Type B pancreatic cell (in vitro differentiated cells): ENCODE data around the gene R3HDM2. TPM values are rescaled to one million over a fixed set of nuclear protein-coding genes. Genes with fewer than 3 reads are reported as not detected.
A peak's percentile ranks its signal among the peaks of the same experiment; 100 is the strongest.

ENCODE experiments used
- DNase-seq: peaks from one replicate; pipeline ENCODE4 v3.0.0; 2021; ENCODE audit warnings: mixed read lengths; ENCODE audit not compliant: unreplicated experiment; ENCODE audit errors: extremely low spot score
- H3K27ac Mint-ChIP-seq: 2 replicates; pipeline ENCODE4 v1.8.0; 2021; ENCODE audit warnings: mild to moderate bottlenecking, mixed read lengths
- H3K27me3 Mint-ChIP-seq: 2 replicates; pipeline ENCODE4 v1.8.0; 2021; ENCODE audit warnings: mixed read lengths
- H3K36me3 Mint-ChIP-seq: 2 replicates; pipeline ENCODE4 v1.8.0; 2021; ENCODE audit warnings: mixed read lengths
- H3K4me1 Mint-ChIP-seq: one replicate; pipeline ENCODE4 v1.8.0; 2021; ENCODE audit warnings: mixed read lengths; ENCODE audit not compliant: unreplicated experiment
- H3K4me3 Mint-ChIP-seq: 2 replicates; pipeline ENCODE4 v1.8.0; 2021; ENCODE audit warnings: mild to moderate bottlenecking, mixed read lengths
- H3K9me3 Mint-ChIP-seq: 2 replicates; pipeline ENCODE4 v1.8.0; 2021; ENCODE audit warnings: mixed read lengths
- total RNA-seq: library from RNA; stranded (reverse); gene quantifications from 2 replicates; pipeline ENCODE4 v1.2.1, GENCODE V29; 2021; ENCODE audit warnings: low replicate concordance
- TF ChIP-seq, protein P1 (sequence below): fragments of 200-600 bp; sonication (generic); conservative IDR thresholded peaks from 2 replicates; pipeline ENCODE4 v1.5.0; 2021; ENCODE audit warnings: antibody characterized with exemption, mild to moderate bottlenecking

The R3HDM2 gene
- total RNA-seq, 1 donor from 2014 or later = 59.0 TPM

DNA sequence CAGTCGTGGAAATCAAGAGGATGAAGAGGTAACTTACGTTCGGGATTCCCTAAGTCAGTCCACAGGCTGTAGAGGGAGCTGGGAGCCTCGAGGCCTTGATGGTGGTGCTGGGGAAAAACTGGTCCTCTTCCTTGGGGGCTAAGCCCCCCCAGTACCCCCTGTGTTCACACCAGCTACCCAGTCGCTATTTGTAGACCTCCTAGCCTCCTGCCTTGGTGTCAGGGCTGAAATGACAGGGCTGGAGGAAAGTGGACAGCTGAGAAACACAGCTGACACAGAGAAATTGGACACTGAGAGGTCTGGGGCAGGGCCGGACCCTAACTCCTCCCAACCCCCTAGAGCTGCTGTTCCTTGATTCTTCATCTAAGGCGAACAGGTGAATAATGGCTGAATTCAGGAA lies 179.9 kb downstream of the R3HDM2 start, which contains the start of gene STAC3:
Gene STAC3 (minus strand): TSS at position 232 of the 400 bp plus-strand sequence. CDS start 1,551 bp downstream, outside the sequence.
- Mint-ChIP-seq H3K4me1 (peaks cover 10% of the 10 kb centered on the region), H3K27me3 (no peaks in the 10 kb centered on the region), H3K27ac (no peak within 1 kb of the TSS), H3K4me3 (no peak within 1 kb of the TSS), H3K9me3 (no peaks in the 10 kb centered on the region), H3K36me3 (peaks cover 12% of the 10 kb centered on the region)
- no peak for DNase-seq
- TF ChIP-seq, protein P1, sequence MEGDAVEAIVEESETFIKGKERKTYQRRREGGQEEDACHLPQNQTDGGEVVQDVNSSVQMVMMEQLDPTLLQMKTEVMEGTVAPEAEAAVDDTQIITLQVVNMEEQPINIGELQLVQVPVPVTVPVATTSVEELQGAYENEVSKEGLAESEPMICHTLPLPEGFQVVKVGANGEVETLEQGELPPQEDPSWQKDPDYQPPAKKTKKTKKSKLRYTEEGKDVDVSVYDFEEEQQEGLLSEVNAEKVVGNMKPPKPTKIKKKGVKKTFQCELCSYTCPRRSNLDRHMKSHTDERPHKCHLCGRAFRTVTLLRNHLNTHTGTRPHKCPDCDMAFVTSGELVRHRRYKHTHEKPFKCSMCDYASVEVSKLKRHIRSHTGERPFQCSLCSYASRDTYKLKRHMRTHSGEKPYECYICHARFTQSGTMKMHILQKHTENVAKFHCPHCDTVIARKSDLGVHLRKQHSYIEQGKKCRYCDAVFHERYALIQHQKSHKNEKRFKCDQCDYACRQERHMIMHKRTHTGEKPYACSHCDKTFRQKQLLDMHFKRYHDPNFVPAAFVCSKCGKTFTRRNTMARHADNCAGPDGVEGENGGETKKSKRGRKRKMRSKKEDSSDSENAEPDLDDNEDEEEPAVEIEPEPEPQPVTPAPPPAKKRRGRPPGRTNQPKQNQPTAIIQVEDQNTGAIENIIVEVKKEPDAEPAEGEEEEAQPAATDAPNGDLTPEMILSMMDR = no peak

DNA sequence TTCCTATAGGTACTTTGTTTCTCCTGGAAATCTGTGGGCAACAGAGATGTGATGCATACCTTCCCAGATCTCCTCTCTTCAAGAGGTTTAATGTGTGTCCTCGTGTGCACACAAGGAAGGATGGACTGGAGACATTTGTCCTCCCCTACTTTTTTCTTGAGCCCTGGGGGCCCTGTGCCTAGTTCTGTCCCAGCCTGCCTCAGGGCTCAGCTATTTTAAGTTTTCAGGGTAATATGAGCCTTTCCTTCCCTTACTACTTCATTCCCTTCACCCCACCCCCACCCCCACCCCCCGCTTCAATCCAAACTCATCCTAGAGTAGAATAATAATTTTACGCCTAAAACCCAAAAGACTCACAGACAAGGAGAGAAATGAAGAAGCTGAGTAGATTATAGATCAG lies 180.3 kb downstream of the R3HDM2 start:
- H3K9me3 Mint-ChIP-seq = no peaks in the 10 kb centered on the region
- peaks cover 10% of the 10 kb centered on the region for H3K4me1 Mint-ChIP-seq
- TF ChIP-seq, protein P1 = no peak
- peaks cover 12% of the 10 kb centered on the region for H3K36me3 Mint-ChIP-seq
- H3K27me3 Mint-ChIP-seq = no peaks in the 10 kb centered on the region
- no peak for DNase-seq
- no peak overlapping the region for H3K27ac Mint-ChIP-seq
- H3K4me3 Mint-ChIP-seq = no peak overlapping the region

DNA sequence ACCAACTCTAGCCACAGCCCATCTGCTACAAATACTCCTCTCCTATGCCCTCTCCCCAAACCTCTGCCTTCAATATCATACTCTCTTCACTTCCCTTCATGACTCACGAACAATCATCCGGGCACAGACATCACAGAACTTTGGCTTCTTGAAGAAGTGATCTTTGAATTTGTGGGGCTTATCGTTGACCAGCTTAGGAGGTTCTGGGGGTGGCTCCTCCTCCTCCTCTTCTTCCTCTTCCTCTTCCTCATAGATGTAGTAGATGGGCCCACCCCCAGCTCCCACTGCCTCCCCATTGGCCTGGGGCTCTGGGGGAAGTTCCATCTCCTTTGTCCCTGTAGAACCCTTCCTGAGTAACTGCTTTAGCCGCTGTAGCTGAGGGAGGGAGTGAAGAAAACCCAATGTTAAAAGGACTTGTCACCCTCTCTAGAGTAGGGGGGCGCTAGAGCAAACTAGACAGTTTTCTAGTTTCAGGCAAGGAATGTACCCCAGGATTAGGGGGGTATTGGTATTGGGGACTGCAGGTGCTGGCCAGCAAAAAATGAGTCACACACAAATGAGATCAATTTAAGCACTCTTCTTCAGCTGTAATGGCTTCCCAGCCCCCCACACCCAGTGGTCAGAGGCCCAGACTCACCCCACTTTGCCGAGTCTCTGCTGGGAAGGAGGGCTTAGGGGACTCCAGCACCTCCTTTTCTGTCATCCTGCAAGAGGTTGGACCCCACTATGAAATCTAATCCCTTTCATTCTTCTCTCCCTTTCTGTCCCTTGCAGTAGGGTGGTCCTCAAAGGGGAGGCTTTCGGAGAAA lies 181.7 kb downstream of the R3HDM2 start:
- Mint-ChIP-seq H3K27me3 (peaks cover 5% of the 10 kb centered on the region), H3K36me3 (peaks cover 8% of the 10 kb centered on the region), H3K4me3 (no peak overlapping the region), H3K27ac (no peak overlapping the region), H3K9me3 (no peaks in the 10 kb centered on the region), H3K4me1 (peaks cover 13% of the 10 kb centered on the region)
- TF ChIP-seq, protein P1 = no peak
- DNase-seq = no peak

DNA sequence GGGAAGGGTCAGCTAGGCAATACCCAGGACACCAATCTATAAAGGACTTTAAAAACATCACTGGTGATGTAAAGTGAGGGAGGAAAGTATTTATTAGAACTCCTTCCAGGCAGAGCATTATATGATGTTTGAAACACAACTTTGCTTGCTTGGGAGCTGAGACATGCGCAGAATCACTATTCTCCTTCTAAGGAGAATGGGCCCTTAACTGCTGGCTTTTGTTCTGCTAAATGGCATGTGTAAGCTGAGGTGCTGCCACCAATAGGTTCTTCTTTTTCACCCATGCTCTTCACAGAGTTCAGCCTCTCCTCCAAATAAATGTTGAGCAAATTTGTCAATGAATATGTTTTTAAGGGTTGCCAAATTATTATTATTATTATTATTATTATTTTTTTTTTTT lies 183.8 kb downstream of the R3HDM2 start:
- no peak for DNase-seq
- H3K4me1 Mint-ChIP-seq = peaks cover 18% of the 10 kb centered on the region
- H3K9me3 Mint-ChIP-seq = no peaks in the 10 kb centered on the region
- H3K27me3 Mint-ChIP-seq = peaks cover 22% of the 10 kb centered on the region
- TF ChIP-seq, protein P1 = no peak
- H3K27ac Mint-ChIP-seq = no peak overlapping the region
- H3K36me3 Mint-ChIP-seq = peaks cover 8% of the 10 kb centered on the region
- no peak overlapping the region for H3K4me3 Mint-ChIP-seq

DNA sequence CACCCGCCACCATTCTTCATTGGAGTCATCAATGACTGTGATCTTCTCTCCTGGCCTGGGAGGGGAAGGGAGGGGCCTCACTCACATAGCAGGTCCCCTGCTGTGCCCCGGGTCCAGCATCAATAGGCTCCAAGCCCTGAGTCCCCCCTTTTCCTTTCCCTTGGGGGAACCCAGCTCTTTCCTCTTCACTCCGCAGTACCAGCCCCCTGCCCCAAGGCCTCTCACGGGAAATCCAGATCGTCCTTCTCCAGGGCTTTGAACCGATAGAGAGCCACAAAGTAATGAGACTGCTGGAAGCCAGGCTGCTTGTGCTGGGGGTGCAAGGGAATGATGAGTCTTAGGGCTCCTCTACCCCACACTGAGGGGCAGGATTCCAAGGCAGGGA lies 186.5 kb downstream of the R3HDM2 start:
- Mint-ChIP-seq H3K4me3 (peak overlapping the region; percentile 90), H3K27me3 (peaks cover 50% of the 10 kb centered on the region), H3K9me3 (no peaks in the 10 kb centered on the region), H3K4me1 (peaks cover 38% of the 10 kb centered on the region), H3K27ac (peak overlapping the region; percentile 87), H3K36me3 (peaks cover 8% of the 10 kb centered on the region)
- TF ChIP-seq, protein P1 = no peak
- no peak for DNase-seq
